ENCODE measurements around the gene PHACTR4. TPM values are rescaled to one million over a fixed set of nuclear protein-coding genes. Genes with fewer than 3 reads are reported as not detected.

Gene PHACTR4
- total and polyA plus RNA-seq, 2 experiments from 2014 or later, result 35.4 to 47.1 TPM

DNA sequence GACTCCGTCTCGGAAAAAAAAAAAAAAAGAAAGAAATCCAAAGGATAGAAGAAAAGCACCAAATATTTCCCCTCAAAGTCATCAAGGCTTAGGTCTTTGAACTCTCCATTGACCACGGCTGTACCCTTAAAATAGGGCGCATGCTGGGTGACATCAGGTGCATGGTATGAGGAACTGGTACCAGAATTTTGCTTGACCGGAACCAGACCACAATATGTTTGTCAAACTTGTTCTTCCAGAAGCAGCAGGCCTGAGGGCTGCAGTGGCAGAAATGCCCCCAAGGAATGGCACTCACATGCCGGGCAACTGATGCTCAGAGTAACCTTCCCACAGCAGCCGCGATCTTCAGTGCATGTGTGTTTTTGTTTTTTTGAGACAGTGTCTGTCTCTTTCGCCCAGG is 157.3 kb downstream of the PHACTR4 start (continued):
- TF ChIP-seq, protein P1, sequence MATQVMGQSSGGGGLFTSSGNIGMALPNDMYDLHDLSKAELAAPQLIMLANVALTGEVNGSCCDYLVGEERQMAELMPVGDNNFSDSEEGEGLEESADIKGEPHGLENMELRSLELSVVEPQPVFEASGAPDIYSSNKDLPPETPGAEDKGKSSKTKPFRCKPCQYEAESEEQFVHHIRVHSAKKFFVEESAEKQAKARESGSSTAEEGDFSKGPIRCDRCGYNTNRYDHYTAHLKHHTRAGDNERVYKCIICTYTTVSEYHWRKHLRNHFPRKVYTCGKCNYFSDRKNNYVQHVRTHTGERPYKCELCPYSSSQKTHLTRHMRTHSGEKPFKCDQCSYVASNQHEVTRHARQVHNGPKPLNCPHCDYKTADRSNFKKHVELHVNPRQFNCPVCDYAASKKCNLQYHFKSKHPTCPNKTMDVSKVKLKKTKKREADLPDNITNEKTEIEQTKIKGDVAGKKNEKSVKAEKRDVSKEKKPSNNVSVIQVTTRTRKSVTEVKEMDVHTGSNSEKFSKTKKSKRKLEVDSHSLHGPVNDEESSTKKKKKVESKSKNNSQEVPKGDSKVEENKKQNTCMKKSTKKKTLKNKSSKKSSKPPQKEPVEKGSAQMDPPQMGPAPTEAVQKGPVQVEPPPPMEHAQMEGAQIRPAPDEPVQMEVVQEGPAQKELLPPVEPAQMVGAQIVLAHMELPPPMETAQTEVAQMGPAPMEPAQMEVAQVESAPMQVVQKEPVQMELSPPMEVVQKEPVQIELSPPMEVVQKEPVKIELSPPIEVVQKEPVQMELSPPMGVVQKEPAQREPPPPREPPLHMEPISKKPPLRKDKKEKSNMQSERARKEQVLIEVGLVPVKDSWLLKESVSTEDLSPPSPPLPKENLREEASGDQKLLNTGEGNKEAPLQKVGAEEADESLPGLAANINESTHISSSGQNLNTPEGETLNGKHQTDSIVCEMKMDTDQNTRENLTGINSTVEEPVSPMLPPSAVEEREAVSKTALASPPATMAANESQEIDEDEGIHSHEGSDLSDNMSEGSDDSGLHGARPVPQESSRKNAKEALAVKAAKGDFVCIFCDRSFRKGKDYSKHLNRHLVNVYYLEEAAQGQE (IDR thresholded peaks at IDR 0.05; ENCODE audit: unreplicated experiment), result no peak

DNA sequence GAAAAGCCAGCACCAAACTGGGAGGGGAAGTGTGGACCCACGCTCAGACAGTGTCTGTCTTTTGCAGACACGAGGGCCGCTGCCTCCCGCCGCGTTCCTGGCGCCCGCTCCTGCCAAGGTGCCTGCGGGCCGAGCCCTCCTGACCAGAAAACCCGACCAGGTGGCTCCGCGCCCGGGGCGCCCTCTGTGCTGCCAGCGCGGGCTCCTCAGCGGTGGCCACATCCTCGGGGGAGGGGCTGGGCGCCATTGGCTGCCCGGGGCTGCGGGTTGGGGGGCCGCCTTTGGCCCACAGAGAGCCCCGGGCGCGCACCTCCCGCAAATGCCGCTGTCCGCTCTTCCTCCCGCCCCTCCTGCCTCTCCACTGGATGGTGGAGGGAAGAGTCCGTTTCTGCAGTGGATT is 160.9 kb downstream of the PHACTR4 start:
- Histone ChIP-seq H3F3A (replicated peaks; ENCODE audit: low read depth) (peaks cover 6% of the 10 kb centered on the region), H3K36me3 (ENCODE audit: insufficient read depth) (peaks cover 23% of the 10 kb centered on the region; the same call in 1 of the 2 replicates), H3K4me2 (no peak overlapping the region), H3K9me2 (ENCODE audit: insufficient read depth) (no peaks in the 10 kb centered on the region), H3K4me1 (ENCODE audit: insufficient read depth) (no peaks in the 10 kb centered on the region), H3K79me2 (replicated peaks; ENCODE audit: insufficient read depth) (peaks cover 42% of the 10 kb centered on the region), H3K27me3 (ENCODE audit: insufficient read depth) (no peaks in the 10 kb centered on the region), H2AFZ (no peak overlapping the region), H3K4me3 (no peak overlapping the region), H4K20me1 (replicated peaks; ENCODE audit: insufficient read depth) (peaks cover 11% of the 10 kb centered on the region), H3K27ac (ENCODE audit: low read depth) (no peak overlapping the region)
- H3K4me3 Mint-ChIP-seq, result no peak overlapping the region
- DNase-seq (ENCODE audit: low spot score), result no peak
- H3K4me1 Mint-ChIP-seq, result no peaks in the 10 kb centered on the region
- H3K9me3 Mint-ChIP-seq, result no peaks in the 10 kb centered on the region
- no peak; the same call in 2 of the 3 replicates for ATAC-seq
- no peak overlapping the region for H3K27ac Mint-ChIP-seq
- H3K36me3 Mint-ChIP-seq (ENCODE audit: low read depth), result peaks cover 58% of the 10 kb centered on the region
- peaks cover 2% of the 10 kb centered on the region for H3K27me3 Mint-ChIP-seq (ENCODE audit: insufficient read depth, low read depth, poor library complexity)
- TF ChIP-seq EZH2 (IDR thresholded peaks at IDR 0.05; ENCODE audit: low read depth, unreplicated experiment) (no peak), STAT1 (IDR thresholded peaks at IDR 0.05; ENCODE audit: unreplicated experiment) (no peak), POLR2AphosphoS5 (IDR thresholded peaks at IDR 0.05; ENCODE audit: low read depth) (no peak), ZNF114 (CRISPR knock-in tag; IDR thresholded peaks at IDR 0.05) (no peak), JUNB (IDR thresholded peaks at IDR 0.05; ENCODE audit: unreplicated experiment) (no peak), EZH2phosphoT487 (IDR thresholded peaks at IDR 0.05; ENCODE audit: unreplicated experiment) (no peak), NANOG (IDR thresholded peaks at IDR 0.05; ENCODE audit: borderline replicate concordance) (no peak)
- TF ChIP-seq, protein P2, sequence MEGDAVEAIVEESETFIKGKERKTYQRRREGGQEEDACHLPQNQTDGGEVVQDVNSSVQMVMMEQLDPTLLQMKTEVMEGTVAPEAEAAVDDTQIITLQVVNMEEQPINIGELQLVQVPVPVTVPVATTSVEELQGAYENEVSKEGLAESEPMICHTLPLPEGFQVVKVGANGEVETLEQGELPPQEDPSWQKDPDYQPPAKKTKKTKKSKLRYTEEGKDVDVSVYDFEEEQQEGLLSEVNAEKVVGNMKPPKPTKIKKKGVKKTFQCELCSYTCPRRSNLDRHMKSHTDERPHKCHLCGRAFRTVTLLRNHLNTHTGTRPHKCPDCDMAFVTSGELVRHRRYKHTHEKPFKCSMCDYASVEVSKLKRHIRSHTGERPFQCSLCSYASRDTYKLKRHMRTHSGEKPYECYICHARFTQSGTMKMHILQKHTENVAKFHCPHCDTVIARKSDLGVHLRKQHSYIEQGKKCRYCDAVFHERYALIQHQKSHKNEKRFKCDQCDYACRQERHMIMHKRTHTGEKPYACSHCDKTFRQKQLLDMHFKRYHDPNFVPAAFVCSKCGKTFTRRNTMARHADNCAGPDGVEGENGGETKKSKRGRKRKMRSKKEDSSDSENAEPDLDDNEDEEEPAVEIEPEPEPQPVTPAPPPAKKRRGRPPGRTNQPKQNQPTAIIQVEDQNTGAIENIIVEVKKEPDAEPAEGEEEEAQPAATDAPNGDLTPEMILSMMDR (conservative IDR thresholded peaks at IDR 0.05; ENCODE audit: low read depth in 2 of 2), result no peak
- TF ChIP-seq, protein P3, sequence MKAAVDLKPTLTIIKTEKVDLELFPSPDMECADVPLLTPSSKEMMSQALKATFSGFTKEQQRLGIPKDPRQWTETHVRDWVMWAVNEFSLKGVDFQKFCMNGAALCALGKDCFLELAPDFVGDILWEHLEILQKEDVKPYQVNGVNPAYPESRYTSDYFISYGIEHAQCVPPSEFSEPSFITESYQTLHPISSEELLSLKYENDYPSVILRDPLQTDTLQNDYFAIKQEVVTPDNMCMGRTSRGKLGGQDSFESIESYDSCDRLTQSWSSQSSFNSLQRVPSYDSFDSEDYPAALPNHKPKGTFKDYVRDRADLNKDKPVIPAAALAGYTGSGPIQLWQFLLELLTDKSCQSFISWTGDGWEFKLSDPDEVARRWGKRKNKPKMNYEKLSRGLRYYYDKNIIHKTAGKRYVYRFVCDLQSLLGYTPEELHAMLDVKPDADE (IDR thresholded peaks at IDR 0.05), result no peak
- TF ChIP-seq, protein P4, sequence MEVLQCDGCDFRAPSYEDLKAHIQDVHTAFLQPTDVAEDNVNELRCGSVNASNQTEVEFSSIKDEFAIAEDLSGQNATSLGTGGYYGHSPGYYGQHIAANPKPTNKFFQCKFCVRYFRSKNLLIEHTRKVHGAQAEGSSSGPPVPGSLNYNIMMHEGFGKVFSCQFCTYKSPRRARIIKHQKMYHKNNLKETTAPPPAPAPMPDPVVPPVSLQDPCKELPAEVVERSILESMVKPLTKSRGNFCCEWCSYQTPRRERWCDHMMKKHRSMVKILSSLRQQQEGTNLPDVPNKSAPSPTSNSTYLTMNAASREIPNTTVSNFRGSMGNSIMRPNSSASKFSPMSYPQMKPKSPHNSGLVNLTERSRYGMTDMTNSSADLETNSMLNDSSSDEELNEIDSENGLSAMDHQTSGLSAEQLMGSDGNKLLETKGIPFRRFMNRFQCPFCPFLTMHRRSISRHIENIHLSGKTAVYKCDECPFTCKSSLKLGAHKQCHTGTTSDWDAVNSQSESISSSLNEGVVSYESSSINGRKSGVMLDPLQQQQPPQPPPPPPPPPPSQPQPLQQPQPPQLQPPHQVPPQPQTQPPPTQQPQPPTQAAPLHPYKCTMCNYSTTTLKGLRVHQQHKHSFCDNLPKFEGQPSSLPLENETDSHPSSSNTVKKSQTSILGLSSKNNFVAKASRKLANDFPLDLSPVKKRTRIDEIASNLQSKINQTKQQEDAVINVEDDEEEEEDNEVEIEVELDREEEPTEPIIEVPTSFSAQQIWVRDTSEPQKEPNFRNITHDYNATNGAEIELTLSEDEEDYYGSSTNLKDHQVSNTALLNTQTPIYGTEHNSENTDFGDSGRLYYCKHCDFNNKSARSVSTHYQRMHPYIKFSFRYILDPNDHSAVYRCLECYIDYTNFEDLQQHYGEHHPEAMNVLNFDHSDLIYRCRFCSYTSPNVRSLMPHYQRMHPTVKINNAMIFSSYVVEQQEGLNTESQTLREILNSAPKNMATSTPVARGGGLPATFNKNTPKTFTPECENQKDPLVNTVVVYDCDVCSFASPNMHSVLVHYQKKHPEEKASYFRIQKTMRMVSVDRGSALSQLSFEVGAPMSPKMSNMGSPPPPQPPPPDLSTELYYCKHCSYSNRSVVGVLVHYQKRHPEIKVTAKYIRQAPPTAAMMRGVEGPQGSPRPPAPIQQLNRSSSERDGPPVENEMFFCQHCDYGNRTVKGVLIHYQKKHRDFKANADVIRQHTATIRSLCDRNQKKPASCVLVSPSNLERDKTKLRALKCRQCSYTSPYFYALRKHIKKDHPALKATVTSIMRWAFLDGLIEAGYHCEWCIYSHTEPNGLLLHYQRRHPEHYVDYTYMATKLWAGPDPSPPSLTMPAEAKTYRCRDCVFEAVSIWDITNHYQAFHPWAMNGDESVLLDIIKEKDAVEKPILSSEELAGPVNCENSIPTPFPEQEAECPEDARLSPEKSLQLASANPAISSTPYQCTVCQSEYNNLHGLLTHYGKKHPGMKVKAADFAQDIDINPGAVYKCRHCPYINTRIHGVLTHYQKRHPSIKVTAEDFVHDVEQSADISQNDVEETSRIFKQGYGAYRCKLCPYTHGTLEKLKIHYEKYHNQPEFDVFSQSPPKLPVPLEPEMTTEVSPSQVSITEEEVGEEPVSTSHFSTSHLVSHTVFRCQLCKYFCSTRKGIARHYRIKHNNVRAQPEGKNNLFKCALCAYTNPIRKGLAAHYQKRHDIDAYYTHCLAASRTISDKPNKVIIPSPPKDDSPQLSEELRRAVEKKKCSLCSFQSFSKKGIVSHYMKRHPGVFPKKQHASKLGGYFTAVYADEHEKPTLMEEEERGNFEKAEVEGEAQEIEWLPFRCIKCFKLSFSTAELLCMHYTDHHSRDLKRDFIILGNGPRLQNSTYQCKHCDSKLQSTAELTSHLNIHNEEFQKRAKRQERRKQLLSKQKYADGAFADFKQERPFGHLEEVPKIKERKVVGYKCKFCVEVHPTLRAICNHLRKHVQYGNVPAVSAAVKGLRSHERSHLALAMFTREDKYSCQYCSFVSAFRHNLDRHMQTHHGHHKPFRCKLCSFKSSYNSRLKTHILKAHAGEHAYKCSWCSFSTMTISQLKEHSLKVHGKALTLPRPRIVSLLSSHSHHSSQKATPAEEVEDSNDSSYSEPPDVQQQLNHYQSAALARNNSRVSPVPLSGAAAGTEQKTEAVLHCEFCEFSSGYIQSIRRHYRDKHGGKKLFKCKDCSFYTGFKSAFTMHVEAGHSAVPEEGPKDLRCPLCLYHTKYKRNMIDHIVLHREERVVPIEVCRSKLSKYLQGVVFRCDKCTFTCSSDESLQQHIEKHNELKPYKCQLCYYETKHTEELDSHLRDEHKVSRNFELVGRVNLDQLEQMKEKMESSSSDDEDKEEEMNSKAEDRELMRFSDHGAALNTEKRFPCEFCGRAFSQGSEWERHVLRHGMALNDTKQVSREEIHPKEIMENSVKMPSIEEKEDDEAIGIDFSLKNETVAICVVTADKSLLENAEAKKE (CRISPR knock-in tag; IDR thresholded peaks at IDR 0.05), result no peak

Data from GM23338 (cell line).